ENCODE measurements around the gene NFIA.

DNA sequence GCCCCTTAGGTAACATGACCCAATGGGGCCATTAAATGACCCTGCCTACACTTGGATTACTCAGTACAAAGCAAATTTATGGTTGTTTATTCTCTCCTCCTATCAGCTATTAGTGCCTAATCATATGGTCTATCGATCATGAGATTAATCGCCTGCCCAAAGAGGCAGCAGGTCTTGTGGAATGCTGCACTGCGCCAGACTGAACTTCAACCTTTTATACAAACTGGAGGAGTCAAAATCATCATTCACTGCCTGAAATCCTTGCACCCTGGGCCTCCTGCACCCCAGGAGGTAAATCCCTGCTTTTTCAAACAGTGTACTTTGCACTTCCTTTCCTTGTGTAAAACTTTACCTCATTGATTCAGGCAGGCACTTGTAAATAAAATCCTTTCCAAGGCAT is 69.7 kb downstream of the NFIA start:
- no peak for TF ChIP-seq EZH2 (IDR thresholded peaks at IDR 0.05)
- peak; percentile 25; the same call in 1 of the 2 replicates for TF ChIP-seq POLR2AphosphoS5 (IDR thresholded peaks at IDR 0.05; ENCODE audit: borderline replicate concordance, low read depth, low read length)
- TF ChIP-seq FOXP2 (optimal IDR thresholded peaks at IDR 0.05; ENCODE audit: control extremely low read depth, extremely low read length, insufficient read depth) = peak; percentile 59
